NCI-H2029 treated with DMSO at 0.1 percent for 48 hours (cell line): ENCODE results near the gene TFDP1.
A peak's percentile ranks its signal among the peaks of the same experiment; 100 is the strongest.

Experiments used
- DNase-seq: peaks from one replicate; lab custom pipeline; 2025; lab: John Stamatoyannopoulos, UW

TFDP1 gene

DNA sequence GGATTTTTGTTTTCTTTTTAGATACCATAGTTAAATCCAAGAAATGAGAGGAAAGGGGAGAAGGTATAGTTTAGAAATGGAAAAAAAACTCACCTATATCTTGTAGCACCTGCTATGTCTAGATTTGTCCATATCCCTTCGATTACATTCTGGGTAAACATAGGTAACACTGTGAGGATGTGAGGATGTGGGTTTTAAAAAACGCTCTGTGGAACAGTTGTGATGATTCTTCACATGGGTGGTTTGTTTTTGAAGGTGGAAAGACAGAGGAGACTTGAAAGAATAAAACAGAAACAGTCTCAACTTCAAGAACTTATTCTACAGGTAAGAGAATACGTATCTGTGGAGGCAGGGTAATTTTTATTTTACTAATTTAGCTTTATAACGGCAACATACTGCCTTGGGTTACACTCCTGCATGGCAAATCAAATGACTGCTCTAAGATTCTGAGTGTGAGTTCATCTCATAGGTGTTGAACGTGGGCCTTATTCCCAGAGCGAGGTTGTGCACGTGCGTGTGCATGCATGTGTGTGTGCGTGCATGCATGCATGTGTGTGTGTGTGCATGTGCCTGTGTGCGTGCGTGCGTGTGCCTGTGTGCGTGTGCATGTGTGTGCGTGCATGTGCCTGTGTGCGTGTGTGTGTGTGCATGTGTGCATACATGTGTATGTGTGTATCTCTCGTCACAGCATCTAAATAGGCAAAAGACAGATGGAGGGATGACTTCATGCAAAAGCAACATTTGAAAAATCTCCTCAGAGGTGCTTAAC is 49.9 kb downstream of the TFDP1 start:
- no peak for DNase-seq

DNA sequence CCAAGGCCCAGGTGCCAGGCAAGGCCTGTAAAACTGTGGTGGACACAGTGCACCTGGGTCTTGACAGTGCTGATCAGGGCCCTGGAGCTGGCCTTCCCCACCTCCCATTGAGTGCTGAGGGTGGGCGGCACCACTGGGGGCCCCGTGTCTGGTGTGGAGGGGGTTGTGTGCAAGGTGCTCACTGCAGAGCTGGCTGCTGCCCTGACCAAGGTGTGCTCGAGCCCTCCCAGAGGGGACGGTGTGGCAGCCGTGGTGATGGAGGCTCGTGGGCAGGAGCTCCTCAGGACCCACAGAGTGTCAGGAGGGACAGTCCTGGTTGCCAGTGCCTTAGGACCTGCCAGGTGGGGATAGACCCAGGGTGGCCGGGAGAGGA is 50.5 kb downstream of the TFDP1 start:
- no peak for DNase-seq

DNA sequence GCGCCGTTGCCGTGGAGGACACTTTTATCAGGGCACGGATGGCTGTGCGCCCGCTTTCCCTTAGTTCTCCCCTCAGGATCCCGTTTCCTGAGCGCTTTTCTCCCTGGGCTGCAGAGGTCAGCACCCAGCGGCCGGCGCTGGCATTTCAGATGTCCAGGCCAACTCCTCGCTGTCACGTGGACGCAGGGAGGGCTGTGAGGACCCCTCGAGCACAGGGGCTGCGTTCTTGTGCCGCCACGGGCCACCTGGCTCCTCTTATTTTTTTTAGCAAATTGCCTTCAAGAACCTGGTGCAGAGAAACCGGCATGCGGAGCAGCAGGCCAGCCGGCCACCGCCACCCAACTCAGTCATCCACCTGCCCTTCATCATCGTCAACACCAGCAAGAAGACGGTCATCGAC is 51.2 kb downstream of the TFDP1 start:
- DNase-seq, result no peak

DNA sequence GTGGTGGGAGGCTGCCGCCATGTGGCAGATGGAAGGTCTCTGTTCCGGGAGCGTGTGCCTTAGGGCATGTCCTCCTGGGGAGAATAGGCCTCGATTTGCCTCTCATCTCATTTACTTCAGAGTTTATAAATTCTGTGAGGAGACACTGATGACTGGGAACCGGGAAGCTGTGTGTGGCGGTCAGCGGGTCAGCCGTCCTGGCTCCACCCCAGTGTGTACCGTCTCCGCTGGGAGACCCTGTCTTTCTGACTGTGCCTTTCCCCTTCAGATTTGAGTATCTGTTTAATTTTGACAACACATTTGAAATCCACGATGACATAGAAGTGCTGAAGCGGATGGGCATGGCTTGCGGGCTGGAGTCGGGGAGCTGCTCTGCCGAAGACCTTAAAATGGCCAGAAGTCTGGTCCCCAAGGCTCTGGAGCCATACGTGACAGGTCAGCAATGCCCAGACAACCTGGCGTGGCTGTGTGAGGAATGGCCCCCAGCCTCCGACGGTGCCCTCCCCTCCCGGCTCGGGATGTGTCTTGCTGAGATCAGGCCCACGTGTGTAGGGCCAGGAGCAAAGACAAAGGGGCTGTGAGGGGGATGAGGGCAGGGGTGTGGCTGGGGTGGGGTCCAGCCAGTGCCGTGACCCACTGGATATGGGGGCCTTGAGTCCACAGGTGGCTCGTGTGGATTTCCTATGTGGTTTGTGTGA is 51.9 kb downstream of the TFDP1 start:
- no peak for DNase-seq

DNA sequence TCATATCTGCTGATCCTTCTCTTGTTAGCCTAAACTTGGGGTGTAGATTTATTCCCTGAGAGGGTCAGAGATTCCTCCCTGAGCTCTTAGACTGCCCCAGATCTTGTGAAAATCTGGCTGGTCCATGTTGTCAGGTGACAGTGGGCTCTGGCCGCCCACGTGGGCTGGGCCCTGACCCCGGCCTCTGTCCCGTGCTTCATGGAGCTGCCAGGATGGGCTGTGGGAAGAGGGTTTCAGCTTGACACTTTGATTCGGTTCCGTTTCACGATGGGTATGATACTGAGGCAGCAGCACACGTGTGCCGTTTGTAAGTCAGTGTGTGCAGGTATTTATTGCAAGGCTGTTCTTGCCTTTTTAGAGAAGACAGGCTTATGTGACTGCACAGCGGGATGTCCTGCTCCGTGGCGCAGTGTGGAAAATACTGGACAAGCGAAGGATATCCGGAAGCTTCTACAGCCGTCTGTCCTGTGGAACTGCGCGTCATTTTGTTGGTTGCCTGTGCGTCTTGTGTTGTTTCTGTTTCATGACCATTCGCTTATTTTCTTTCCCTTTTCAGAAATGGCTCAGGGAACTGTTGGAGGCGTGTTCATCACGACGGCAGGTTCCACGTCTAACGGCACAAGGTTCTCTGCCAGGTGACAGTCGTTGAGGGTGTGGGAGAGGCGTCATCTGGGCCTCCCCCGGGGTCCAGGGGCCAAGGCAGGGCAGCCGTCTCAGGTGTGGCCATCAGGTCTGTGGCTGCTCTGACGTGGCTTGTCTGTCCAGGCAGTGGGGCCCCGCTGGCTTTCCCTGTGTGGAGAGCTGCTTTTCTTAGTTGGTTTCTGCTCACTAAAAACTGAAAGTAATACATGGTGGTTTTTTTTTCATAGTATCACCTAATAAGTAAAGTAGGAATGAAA is 53.0 kb downstream of the TFDP1 start:
- DNase-seq, result no peak

DNA sequence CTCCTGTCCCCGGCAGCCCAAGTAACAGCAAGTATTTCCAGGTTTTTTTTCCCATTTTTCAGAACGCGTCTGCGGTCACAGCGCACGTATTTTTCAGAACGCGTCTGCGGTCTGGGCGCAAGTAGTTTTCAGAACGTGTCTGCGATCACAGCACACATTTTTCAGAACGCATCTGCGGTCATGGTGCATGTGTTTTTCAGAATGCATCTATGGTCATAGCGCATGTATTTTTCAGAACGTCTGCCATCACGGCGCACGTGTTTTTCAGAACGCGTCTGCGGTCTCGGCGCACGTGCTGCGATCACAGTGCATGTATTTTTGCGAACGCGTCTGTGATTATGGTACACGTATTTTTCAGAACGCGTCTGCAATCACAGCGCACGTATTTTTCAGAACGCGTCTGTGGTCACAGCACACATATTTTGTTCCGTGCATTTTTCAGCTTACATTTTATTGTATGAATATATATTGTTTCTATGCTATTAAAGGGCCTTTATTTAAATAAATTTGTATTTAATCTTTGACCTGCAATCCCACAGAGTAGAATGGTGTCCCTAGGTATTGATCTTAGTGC is 53.7 kb downstream of the TFDP1 start:
- DNase-seq, result no peak

DNA sequence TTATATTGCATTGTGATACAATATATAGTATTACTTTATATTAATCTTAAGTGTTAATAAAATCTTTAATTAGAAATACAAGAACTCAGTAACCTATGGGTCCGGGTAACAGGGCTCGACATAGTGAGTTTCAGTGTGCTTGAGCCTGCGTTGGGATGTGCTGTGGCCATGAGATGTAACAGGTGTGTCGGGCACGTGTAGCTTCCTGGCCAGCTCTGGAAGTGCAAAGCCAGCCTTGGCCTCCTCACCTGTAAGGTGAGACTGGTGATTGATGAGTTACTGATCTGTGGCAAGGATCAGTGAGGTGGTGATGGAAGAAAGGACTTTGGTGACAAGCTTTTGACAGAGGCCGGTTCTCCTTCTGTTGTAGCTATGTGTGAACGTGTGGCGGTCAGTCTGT is 54.3 kb downstream of the TFDP1 start:
- DNase-seq, result no peak

DNA sequence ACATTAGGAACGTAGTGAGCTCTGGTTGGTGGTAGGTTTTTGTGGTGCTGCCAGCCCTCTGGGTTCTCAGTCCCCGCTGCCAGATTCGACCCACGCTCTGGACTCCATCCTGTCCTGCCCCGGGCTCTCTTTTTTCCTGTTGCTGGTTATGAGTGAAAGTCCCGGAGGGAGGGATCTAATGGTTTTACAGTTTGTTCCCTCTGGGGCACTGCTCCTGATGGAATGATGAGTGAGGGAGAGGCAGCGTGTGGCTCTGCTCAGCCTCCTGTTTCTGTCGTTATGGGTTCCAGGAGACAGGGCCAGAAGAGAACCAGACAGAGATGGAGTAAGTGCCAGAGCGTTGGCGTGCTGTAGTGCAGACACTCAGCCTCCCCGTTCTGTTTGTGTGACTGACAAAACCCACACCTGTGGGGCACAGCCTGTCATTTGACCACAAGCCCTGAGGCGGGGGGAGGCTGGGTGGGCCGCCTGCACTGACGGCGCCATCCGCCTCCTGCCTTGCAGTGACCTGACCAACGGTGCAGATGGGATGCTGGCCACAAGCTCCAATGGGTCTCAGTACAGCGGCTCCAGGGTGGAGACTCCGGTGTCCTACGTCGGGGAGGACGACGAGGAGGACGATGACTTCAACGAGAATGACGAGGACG is 55.2 kb downstream of the TFDP1 start:
- DNase-seq, result no peak

DNA sequence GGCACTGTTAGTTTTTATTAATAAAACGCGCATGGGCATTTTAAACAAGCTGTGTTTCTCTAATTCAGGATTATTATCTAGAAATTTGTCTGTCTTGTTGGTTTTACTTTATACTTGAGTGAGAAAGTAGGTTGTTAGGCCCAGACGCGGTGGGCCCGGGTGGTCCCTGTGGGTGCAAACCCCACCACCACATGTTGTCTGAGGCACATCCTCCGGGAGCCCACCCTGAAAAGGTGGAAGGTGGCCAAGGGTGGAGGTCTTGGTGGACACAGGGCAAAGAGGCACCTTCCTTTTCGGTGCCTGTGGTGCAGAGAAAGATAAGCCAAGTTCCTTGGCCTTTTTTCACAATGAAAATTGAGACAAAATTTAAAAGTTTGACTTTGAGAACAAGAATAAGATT is 56.9 kb downstream of the TFDP1 start:
- no peak for DNase-seq

DNA sequence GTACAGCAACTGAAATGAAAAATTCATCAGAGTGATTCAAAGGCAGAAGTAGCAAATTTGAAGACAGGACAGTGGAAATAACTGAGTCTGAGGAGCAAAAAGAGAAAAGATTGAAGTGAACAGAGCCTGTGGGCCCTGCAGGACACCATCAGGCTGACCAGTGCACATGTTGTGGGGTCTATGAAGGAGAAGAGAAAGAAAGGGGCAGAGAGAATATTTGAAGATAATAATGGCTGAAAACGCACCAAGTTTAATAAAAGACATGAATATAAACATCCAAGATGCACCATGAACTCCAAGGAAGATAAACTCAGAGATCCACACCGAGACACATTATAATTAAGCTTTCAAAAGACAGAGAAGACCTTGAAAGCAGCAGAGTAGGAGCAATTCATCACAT is 58.0 kb downstream of the TFDP1 start:
- no peak for DNase-seq

DNA sequence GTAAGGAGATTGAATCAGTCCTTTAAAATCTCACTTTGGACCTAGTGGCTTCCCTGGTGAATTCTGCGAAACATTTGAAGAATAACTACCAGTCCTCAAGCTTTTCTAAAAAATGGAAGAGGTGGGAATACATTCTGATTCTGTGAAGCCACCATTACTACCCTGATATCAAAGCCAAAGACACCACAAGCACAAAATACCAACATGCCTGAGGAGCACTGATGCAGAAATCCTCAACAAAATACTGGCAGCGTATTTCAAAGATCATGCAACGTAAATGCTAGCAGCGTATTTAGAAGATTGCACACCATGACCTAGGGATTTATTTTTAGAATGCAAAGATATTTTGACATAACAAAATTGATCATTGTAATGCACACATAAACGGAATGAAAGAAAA is 59.0 kb downstream of the TFDP1 start:
- no peak for DNase-seq

DNA sequence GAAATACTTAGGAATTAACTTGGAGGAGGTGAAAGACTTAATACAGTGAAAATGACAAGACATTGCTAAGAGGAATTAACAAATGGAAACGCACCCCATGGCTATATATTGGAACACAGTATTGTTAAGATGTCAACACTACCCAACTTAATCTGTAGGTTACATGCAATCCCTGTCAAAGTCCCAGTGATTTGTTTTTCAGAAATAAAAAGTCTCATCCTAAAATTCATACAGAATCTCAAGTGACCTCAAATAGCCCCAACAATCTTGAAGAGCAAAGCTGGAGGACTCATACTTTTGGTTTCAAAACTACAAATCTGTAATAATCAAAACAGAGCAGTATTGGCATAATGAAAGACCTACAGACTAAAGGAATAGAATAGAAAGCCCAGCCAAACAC is 60.2 kb downstream of the TFDP1 start:
- DNase-seq, result no peak

DNA sequence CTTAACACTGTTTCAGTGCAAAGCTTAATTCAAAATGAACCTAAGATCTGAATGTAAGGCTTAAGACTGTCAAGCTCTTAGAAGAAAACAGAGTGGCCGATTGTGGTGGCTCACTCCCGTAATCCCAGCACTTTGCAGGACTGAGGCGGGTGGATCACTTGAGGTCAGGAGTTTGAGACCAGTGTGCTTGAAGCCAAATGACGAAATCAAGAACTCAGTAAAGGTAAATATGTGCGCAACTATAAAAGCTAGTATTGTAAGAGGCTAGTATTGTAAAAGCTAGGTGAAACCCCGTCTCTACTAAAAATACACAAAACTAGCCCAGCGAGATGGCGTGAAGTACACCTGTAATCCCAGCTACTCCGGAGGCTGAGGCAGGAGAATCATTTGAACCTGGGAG is 60.8 kb downstream of the TFDP1 start:
- no peak for DNase-seq

DNA sequence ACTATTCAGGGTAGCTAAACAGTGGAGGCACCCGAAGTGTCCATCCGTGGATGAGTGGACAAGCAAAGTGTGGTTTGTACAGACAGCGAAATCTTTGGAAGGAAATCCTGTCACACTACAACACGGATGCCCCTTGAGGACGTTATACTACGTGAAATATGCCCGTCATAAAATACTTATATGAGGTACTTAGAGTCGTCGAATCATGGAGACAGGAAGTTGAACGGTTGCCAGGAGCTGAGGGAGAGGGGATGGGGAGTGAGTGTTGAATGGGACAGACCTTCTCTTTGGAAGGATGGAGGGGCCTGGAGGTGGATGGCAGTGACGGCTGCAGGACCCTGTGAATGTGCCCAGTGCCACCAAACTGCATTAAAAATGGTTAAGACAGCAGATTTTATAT is 61.8 kb downstream of the TFDP1 start:
- DNase-seq, result peak; percentile 3

DNA sequence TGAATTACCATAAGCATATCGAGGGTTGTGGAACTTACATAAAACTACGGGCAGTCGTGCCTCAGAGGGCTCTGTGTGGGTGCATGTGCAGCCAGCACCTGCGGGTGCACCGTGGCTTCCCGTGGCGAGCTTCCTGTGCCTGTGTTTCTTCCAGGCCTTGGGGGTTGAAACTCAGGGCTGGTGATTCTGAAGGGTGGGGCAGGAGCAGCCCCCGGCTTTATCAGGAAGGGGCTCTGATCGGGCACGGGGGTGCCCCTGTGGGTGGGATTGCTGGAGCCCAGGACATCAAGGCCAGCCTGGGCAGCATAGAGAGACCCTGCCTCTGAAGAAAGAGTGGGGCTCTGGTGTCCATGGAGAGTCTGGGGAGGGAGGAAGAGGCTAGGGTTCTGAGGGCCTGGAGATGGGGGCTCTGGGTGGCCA is 62.4 kb downstream of the TFDP1 start:
- DNase-seq, result no peak

DNA sequence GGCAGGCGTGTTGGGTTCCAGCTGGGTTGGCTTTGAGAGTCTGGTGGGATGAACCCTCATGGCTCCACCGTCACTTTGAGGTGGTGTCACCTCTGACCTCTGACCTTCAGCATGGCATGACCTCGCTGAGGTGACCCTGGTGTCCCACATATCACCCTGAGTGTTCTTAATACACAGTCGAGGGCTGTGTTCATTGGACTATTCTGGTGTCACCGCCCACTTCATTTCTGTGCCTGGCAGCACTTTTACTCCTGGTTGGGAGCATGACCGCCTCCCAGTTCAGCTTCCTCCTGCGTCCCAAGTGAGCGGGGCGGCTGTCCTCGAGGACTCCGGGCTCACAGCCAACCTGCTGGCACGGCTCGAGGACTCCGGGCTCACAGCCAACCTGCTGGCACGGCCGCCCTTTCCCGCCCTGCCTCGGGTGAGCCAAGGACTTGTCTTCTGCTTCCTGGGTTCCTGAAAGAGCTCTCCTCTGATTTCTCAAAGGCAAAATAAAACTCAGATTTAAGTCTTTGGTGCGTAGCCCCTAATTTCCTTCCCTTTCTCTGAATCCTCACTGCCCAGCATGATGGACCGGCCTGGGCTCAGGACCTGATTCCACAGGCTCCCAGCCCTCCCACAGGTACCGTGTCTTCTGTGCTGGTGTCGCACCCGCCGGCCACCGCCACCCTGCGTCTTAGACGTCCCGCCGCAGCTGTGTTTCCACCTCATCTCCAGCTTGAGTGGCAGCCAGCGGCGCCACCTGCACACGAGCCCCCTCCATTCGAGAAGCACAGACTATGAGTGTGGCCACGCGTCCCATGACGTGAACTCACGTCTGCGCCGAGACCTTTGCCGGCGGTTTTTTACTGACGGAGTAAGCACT is 63.0 kb downstream of the TFDP1 start:
- peak; percentile 52 for DNase-seq

DNA sequence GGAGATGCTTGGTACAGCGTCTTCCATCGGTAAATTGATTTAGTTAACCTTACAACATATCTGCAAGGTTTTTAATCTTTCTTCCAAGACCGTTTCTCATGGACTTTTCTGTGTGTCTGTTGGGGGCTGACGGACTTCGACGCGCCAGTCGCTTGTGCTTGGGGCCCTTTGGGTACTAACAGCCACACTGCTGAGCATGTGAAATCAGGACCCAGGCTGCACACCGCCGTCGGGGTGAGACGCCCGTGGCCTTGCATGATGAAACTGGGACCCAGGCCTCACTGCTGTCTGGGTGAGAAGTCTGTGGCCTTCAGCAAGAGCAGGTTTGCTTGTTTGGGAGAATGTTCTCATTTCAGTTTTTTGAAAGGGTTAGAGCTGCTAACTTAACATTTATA is 63.7 kb downstream of the TFDP1 start:
- DNase-seq, result no peak

DNA sequence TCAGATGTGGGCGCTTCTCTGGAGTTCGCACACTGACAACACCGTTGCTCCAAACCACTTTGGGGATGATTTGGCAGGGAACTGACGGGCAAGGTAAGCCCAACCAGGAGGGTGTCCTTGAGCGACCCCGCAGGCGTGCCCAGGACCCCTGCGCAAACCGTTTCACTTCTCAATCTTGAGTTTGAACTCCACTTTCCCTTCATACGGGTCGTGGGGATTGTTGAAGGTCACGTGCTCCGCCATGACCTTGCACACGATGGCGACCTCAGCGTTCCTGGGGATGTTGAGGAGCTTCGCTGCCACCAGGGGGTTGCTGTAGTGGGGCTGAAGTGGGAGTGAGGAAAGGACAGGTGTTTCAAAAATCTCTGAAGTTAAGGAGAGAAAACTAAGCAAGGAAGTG is 64.7 kb downstream of the TFDP1 start:
- DNase-seq, result no peak

DNA sequence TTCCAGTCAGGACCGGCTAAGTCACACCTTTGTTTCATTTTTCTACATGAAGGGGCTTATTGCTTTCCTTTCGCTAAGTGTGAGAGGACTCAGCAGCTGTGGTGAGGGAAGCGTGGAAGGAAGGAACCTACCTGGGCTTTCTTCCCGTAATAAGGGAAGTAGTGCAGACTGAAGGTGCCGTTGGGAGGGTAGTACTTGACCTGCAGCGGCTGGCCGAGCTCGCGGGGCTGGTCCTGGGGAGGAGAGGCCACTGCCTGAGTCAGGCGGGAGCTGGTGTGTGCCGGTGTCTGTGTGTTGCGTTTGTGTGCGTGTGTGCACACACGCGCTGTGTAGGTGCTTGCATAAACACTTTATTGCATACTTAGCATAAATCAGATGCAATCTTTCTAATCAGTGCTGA is 65.7 kb downstream of the TFDP1 start:
- no peak for DNase-seq

DNA sequence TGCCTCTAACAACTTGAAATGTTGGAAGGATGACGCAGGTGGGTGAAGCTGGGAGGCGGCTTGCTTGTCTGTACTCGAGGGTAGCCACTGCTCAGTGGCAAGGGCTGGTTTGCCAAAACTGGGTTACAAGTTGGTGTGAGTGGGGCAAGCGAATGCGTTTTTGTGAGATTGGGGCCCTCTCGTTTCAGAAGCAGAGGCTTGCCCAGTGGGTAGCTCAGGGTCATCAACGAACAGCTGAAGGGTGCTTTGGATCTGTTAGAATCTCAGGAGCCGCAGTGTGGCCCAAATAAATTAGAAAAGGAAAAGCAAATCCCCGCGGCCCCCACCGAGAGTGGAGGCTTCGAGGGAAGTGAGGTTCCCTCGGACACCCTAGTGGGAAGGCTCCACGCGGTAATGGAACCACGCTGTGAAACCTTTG is 66.2 kb downstream of the TFDP1 start:
- DNase-seq, result no peak
